HG03060 (cell line): ENCODE data around the gene PSMB4.
"Not testable (repeated sequence)": the region's sequence is repeated elsewhere in the genome, so short reads cannot be mapped to it uniquely, and the experiment has no call there.

Experiments used
- ATAC-seq: cut with Tn5 transposase; IDR thresholded peaks from one replicate; pipeline ENCODE4 v1.9.1; 2021; ENCODE audit warnings: low read depth, moderate number of reproducible peaks; ENCODE audit not compliant: unreplicated experiment

Gene PSMB4

DNA sequence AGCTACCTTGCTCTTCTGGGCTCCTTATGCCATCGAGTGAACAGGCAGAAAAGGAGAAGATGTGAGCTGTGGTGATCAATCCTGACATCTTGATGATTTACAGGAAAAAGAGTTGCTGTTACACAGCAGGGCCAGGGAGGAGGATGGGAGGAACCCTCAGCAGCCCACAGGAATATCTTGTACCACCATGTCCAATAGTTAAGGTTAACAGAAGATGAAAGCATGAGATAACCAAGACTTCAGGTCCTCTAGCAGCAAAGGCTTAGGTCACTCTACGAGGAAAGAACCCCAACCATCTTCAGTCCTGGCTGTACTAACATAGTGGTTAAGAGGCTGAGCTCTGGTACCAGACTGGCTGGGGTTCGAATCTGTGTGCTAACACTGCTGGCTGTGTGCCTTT lies 14.8 kb upstream of the PSMB4 start:
- no peak for ATAC-seq

DNA sequence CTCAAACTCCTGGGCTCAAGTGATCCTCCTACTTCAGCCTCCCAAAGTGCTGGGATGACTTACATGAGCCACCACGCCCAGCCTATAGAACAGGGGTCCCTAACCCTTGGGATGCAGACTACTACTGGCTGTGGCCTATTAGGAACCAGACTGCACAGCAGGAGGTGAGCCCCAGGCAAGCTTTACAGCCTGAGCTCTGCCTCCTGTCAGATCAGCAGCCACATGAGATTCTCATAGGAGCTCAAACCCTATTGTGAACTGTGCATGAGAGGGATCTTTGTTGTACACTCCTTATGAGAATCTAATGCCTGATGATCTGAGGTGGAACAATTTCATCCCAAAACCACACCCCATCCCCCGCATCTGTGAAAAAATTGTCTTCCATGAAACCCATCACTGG lies 13.4 kb upstream of the PSMB4 start:
- ATAC-seq = no peak

DNA sequence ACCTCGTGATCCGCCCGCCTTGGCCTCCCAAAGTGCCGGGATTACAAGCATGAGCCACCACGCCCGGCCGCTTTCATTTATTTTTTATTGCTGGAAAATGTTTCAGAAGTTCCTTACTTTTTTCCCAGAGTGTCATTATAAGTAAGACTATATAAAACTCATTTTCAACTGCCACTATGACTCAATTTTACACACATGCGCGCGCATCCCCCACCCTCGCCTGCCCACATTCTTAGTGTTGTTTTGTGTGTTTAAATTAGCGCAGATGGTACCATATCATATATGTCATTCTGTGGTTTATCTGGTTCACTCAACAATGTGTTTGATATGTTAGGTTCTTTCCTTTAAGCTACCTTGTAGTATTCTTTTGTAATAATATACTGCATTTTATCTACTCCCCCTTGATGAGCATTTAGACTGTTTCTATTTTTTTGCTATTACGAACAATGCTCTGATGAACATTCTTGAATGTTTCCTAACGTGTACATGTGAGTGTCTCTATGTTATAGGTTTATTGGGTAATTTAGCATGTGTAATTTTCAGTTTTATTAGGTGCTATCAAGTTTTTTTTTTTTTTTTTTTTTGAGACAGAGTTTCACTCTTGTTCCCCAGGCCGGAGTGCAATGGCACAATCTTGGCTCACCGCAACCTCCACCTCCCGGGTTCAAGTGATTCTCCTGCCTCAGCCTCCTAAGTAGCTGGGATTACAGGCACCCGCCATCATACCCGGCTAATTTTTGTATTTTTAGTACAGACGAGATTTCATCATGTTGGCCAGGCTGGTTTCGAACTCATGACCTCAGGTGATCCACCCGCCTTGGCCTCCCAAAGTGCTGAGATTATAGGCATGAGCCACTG lies 8.9 kb upstream of the PSMB4 start:
- not testable (repeated sequence) for ATAC-seq

DNA sequence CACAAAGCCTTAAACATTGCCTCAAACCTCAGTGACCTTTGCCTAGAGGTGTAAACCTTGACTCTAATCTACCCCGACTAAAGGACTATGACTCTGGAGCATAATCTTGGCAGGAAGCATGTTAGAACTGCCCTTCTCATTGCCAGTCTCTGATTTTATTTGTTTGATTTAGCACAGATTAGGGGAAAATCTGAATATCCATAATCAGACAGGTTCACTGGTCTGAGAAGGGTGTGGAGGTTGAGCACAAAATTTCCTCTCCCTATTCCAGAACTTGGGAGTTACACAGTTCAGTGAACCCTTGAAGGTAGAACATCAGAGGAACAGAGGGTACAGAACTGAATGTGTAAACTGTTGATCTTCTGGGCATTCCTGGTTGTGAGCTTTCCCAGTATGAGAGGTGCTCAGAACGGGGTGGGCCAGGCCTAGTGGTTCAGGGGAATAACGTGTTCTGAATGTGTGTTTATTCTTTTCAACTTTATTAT lies 8.3 kb upstream of the PSMB4 start:
- no peak for ATAC-seq

DNA sequence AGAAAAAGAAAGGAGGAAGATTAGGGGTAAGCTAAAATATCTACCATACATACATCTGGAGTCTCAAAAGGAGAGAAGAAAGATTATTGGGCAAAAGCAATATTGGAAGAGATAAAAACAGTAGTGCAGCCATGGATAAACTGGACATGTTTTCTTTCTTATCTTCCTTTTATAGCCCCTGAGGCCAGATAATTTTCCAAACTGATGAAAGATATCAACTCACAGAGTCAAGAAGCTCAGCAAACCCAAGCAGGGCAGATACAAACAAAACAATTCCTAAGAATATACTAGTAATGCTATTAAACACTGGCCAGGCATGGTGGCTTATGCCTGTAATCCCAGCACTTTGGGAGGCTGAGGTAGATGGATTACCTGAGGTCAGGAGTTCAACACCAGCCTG lies 5.8 kb upstream of the PSMB4 start:
- no peak for ATAC-seq

DNA sequence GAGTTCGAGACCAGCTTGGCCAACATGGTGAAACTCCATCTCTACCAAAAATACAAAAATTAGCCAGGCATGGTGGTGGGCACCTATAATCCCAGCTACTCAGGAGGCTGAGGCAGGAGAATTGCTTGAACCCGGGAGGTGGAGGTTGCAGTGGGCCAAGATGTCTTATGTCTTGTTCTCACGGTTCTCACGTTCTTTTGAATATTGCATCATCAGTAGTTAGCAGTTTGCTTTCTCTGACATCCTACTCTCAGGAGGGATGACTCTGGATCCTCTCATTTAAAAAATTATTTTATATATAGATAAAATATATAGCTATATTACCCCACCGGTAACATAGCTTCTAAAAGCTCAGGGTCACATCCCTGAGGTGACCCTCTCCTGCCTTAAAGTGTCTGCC lies 3.1 kb upstream of the PSMB4 start:
- not testable (repeated sequence) for ATAC-seq

DNA sequence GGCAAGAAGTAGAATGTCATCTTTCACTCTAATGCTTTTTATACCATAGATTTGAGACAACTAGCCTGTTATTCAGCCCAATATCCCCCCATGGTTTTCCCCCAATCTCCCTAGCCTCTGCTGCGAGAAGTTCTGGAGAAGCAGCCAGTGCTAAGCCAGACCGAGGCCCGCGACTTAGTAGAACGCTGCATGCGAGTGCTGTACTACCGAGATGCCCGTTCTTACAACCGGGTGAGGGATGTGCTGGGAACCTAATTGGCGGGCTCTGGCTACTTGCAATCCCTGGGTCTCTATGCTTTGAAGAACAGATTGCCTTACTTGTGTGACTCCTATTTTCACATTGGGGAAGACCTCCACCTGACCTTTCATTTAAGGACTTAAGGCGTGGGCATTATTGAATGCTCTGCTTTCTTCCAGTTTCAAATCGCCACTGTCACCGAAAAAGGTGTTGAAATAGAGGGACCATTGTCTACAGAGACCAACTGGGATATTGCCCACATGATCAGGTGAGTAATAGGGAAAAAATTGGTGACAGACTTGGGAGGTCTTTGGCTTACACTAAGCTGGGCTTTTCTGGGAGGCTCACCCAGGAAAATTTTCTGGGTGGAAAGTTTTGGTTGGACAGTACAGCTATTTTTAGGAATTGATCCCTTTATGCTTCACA lies 1.9 kb downstream of the PSMB4 start:
- ATAC-seq = no peak

DNA sequence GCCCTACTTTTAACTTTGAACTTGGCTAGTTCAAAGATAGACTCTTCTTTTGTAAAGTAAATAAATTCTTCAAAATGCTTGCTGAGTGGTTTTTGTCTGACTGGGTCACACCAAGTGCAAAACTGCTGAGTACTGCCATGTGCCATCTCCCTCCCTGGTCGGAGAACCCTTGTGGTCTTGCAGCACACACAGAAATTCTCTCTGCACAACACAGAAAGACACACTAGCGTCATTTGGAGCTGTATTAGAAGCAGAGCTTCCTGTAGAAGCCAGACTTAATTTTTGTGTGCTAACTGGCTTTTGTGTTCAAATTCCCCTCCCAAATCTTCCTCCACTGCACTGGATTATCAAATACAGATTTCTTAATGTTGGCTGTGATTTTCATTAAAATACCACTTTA lies 2.5 kb downstream of the PSMB4 start:
- no peak for ATAC-seq

DNA sequence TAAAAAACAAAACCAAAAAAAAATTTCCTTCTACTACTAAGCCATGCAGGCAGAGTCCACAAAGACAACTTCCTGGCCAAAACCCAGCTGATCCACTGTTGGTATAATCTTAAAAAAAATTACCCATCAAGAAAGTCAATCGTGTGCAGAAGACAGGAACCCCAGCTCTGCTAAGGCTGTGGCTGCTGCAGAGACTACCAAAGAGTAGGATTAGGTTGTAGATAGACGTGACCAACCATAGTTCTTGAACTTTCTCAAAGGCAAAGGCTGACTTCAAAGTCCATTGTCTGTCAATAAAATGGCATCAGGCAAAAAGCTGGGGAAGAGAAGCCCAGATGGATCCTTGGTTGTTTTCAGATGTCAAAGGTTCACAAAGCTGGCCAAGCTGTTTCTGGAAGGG lies 3.4 kb downstream of the PSMB4 start:
- no peak for ATAC-seq

DNA sequence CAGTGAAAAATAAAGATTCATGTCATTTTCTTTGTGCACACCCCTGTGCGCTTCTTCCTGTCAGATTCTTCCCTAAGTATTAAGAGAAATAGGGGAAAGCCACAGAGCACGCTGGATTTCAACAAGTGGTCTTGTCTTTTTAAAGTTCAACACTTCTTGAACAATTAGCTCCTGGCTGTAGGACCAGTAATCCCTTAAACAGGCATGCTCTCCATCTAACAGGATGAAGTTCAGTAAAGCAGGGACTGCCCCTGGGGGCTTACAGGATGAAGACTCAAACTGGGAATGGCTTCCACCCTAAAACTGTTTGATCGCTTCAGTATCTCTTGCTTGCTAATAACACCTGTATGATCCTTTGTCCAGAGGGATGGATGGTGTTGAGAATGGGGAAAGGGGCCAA lies 4.2 kb downstream of the PSMB4 start:
- ATAC-seq = no peak

DNA sequence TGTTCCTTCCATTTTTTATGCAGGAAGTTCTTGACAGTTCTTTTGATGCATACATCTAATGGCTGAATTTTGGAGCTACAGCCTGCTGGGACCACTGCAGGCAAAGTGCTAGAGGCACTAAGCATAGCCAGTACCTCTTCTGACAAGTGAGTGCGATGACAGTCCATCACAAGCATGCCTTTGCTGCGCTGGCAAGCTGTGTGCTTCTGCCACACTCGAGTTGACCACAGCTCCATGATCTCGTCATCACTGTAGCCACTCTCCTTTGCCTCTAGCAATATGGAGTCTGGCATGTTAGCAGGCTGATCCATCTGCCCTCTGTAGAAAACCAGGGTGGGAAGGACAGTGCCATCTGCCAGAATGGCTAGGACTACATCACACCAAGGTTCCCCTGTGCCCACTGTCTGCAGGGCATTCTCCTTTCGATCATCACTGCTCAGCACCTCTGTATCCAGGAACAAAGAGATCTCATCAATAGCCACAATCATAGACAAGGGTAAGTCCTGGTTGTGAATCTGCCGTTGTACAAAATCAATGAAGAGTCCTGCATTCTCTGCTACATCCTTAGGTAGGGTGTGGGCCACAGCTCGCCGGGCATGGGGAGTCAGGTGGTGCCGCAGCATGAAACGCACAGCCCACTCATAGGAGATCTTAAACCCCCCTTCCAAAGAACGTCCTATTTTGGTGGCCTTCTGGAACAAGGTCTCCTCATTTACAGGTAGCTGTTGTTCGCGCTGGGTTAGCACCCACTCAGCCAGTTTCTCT lies 6.0 kb downstream of the PSMB4 start:
- ATAC-seq = no peak

DNA sequence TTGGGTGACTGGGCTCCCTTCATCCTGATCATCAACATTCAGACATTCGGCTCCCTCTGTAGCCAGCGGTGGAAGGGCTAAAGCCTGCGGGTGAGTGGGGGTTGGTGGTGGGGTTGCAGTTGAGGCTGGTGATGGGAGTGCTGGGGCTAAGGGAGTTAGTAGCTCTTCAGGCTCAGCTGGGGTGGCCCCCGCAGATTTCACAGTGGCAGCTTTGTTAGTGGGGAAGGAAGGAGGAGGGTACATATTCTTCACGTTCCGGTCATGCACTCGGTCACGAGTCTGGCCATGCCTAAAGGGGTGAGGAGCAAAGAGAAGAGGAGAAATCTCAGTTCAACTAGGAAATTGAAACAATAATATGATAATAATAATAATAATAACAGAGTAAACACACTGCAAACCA lies 6.8 kb downstream of the PSMB4 start:
- ATAC-seq = no peak

DNA sequence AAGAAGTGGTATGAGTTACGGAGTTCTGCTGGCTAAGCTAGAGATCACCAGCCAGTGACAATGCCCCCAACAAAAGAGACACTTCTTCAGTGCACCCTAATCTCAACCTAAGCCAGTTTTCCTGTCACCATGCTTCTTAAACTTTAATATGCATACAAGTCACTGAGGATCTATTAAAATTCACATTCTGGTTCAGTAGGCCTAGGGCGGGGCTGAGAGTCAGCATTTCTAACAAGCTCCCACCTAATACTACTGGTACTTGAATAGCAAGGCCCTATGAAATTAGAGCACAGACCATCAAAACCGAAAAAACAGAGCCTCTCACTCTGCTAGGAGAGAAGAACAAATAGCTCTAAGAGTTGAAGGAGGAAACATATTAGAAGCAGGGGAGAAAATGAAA lies 7.9 kb downstream of the PSMB4 start:
- ATAC-seq = no peak

DNA sequence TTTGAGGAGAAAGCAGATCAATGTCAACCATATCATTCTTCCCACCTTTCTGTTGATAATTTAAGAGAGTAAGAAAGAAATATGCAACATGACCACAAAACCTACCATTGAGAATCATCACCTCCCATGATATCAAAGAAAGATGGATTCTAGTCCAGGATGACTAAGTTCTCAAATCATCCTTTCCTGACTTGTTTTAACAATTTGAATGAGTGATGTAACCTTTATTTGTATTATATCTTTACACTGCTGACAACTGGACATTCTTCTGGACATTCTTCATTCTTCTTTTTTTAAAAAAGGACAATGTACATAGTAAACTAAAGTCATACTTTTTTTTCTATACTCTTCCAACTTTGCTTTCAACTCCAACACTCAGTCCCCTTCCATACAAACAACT lies 9.5 kb downstream of the PSMB4 start:
- no peak for ATAC-seq

DNA sequence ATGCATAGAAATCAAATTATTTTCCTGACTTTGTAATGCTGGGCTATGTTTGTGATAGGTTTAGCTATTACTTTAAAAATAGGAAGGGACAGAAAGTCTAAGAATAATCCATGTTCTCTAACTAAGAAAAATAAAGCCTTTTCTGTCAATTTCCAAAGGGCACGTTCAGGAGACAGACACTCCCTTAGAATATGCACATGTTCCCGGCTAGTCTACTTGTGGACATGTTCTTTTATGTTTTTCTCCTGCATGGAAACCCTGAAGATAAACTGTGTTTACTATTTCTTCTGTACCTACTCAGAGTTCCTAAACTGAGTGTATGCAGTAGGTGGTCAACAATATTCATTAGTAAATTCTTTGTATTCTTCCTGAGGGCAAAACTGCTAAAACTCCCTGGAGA lies 12.5 kb downstream of the PSMB4 start:
- ATAC-seq = no peak

DNA sequence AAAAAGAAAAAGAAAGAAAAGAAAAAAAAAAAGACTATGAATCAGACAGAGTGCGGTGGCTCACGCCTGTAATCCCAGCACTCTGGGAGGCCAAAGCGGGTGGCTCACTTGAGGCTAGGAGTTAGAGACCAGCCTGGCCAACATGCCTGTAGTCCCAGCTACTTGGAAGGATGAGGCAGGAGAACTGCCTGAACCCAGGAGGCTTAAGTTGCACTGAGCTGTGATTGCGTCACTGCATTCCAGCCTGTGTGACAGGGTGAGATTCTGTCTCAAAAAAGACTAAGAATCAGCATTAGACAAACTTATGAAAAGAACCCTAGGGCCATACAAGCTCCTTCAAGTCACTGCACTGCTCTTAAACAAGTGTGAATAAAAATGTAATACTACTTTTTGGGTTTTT lies 16.9 kb downstream of the PSMB4 start:
- no peak for ATAC-seq

DNA sequence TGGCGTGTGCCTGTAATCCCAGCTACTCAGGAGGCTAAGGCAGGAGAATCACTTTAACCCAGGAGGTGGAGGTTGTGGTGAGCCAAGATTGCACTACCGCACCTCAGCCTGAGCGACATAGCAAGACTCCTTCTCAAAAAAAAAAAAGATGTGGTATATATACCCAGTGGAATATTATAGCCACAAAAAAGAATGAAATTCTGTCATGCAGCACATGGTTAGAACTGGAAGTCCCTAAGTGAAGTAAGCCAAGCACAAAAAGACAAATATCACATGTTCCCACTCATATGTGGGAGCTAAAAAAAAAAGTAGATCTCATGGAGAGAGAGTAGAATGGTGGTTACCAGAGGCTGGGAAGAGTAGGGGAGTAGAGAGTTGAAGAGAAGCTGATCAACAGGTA lies 18.7 kb downstream of the PSMB4 start:
- no peak for ATAC-seq

DNA sequence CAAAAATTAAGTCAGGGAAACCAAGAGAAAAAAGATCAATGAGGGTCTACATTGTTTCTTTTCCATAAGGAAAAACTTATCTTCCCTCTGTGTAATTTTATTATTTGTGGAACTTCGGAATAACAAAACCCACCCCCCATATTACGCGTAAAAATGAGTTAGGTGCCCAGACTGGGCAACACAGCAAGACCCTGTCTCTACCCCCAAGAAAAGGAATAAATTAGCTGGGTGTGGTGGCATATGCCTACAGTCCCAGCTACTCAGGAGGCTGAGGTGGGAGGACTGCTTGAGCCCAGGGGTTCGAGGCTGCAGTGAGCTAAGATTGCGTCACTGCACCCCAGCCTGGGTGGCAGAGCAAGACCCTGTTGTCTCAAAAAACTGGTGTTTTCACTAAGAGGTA lies 20.4 kb downstream of the PSMB4 start:
- no peak for ATAC-seq

DNA sequence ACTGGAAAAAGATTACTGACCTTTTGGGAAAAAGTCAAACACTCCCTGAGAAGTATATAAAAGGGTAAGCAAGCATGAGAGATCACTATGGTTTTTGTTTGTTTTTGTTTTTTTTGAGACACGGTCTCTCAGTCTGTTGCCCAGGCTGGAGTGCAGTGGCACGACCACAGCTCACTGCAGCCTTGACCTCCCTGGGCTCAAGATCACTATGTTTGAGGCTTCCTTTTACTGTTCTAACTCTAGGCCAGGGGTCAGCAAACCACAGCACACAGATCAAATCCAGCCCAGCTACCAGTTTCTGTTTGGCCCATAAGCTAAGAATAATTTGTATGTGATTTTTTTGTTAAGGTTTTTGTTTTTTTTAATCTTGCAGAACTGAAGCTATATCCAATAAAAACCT lies 25.7 kb downstream of the PSMB4 start:
- ATAC-seq = no peak

DNA sequence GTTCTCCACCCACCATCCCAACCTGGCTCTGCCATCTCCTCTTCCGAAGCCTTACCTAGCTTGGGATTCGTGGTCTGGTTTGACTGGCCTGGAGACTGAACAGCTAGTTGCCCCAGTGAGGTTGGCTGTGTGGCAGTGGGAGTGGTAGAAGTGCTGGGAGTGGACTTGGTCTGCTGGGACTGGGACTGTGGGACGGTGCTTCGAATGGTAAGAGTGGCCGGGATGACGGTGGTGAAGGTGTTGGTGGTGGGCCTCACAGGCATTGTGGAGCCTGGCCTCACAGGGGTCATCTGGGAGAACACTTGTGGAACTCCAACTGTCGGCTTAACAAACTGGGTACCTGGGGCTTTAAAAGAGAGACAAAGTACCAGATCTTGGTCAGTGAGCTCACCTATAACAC lies 28.7 kb downstream of the PSMB4 start:
- ATAC-seq = no peak

DNA sequence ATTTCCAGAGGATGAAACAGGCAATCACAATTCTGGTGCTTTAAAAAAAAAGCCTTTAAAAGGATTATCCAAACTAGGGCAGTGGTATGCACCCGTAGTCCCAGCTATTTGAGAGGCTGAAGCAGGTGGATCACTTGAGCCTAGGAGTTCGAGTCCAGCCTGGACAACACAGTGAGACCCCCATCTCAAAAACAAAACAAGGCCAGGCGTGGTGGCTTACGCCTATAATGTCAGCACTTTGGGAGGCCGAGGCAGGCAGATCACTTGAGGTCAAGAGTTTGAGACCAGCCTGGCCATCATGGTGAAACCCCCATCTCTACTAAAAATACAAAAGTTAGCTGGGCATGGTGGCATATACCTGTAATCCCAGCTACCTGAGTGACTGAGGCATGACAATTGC lies 34.5 kb downstream of the PSMB4 start:
- not testable (repeated sequence) for ATAC-seq
